PC-3 (cell line): ENCODE measurements around the gene UNK. TPM values are rescaled to one million over a fixed set of nuclear protein-coding genes. Genes with fewer than 3 reads are reported as not detected.

Experiments used
- ATAC-seq: fragments of 200-7000 bp; cut with Tn5 transposase; 2 replicates; pipeline ENCODE4 v1.9.1; 2020; ENCODE audit warnings: mild to moderate bottlenecking, moderate library complexity
- BruUV-seq: library from RNA; stranded (reverse); fragments of 400-500 nt; replicated peaks from 2 replicates; lab custom pipeline; 2021; lab: Mats Ljungman, UMichigan
- CTCF ChIA-PET: fragments of 300-600 bp; sonication (Branson Sonifier 250); formaldehyde crosslinking; loops from one replicate; lab custom pipeline; 2022; ENCODE audit warnings: antibody characterized with exemption; lab: Charles Lee
- POLR2A ChIA-PET: fragments of 300-600 bp; sonication (Branson Sonifier 250); formaldehyde crosslinking; loops from one replicate; lab custom pipeline; 2022; ENCODE audit warnings: antibody characterized with exemption; ENCODE audit not compliant: unreplicated experiment; lab: Charles Lee
- DNase-seq: peaks from one replicate; pipeline ENCODE4 v3.0.0-alpha.2; 2015
- H2AFZ ChIP-seq: fragments of 300-600 bp; sonication (generic); 2 replicates; pipeline ENCODE4 v1.6.0; 2016; ENCODE audit warnings: antibody characterized with exemption, low read length
- H3F3A ChIP-seq: fragments of 300-600 bp; sonication (generic); one replicate; pipeline ENCODE4 v1.6.0; 2017; ENCODE audit warnings: antibody characterized with exemption, low read length, control low read depth, mild to moderate bottlenecking; ENCODE audit not compliant: unreplicated experiment
- H3K27ac ChIP-seq: fragments of 300-600 bp; sonication (generic); 2 replicates; pipeline ENCODE4 v1.5.1; 2016; ENCODE audit warnings: mild to moderate bottlenecking, low read length
- H3K27me3 ChIP-seq: fragments of 300-600 bp; sonication (generic); 2 replicates; pipeline ENCODE4 v1.6.1; 2016; ENCODE audit warnings: low read length, mixed read lengths
- H3K36me3 ChIP-seq: fragments of 300-600 bp; sonication (generic); 2 replicates; pipeline ENCODE4 v1.6.1; 2016; ENCODE audit warnings: low read depth, mixed run types, low read length, mixed read lengths
- H3K4me1 ChIP-seq: fragments of 300-600 bp; sonication (generic); 2 replicates; pipeline ENCODE4 v1.5.1; 2016; ENCODE audit warnings: low read length; ENCODE audit not compliant: insufficient read depth
- H3K4me2 ChIP-seq: fragments of 300-600 bp; sonication (generic); 2 replicates; pipeline ENCODE4 v1.6.0; 2016; ENCODE audit warnings: low read length
- H3K4me3 ChIP-seq: fragments of 300-600 bp; sonication (generic); 2 replicates; pipeline ENCODE4 v1.5.1; 2016; ENCODE audit warnings: mild to moderate bottlenecking, low read length, mixed read lengths
- H3K79me2 ChIP-seq: fragments of 300-600 bp; sonication (generic); 2 replicates; pipeline ENCODE4 v1.6.1; 2017; ENCODE audit warnings: low read length, mixed read lengths
- H3K9ac ChIP-seq: fragments of 300-600 bp; sonication (generic); 2 replicates; pipeline ENCODE4 v1.6.0; 2016; ENCODE audit warnings: mild to moderate bottlenecking, low read length
- H3K9me2 ChIP-seq: fragments of 300-600 bp; sonication (generic); replicated peaks from 2 replicates; pipeline ENCODE4 v1.6.1; 2016; ENCODE audit warnings: mixed run types, low read length, mixed read lengths
- H3K9me3 ChIP-seq: fragments of 300-600 bp; sonication (generic); 2 replicates; pipeline ENCODE4 v1.6.1; 2016; ENCODE audit warnings: low read length, mixed read lengths
- H4K20me1 ChIP-seq: fragments of 300-600 bp; sonication (generic); 2 replicates; pipeline ENCODE4 v1.6.1; 2016; ENCODE audit warnings: low read length, mixed read lengths
- EZH2 ChIP-seq: fragments of 300-600 bp; sonication (generic); IDR thresholded peaks from one replicate; pipeline ENCODE4 v1.6.1; 2017; ENCODE audit warnings: antibody characterized with exemption, mild to moderate bottlenecking, low read length; ENCODE audit not compliant: unreplicated experiment
- EZH2phosphoT487 ChIP-seq: fragments of 300-600 bp; sonication (generic); IDR thresholded peaks from 2 replicates; pipeline ENCODE4 v1.6.1; 2018; ENCODE audit warnings: mild to moderate bottlenecking, antibody characterized with exemption, low read length, borderline replicate concordance
- intact Hi-C: fragments of 100-400 bp; cut with micrococcal nuclease; formaldehyde crosslinking; loops from 2 replicates; pipeline ENCODE4 v1.9.0; 2023
- total RNA-seq: library from RNA; depleted of rRNA; stranded (reverse); fragments of >200 nt; gene quantifications from 2 replicates; pipeline ENCODE4 v1.2.3, GENCODE V29; 2014
- TF ChIP-seq, protein P1 (sequence below): fragments of 300-600 bp; sonication (generic); conservative IDR thresholded peaks from 2 replicates; pipeline ENCODE4 v1.5.1; 2017; ENCODE audit warnings: antibody characterized with exemption, low read depth, mild to moderate bottlenecking, low read length

The UNK gene
- total RNA-seq, 1 experiment from 2014 or later = 21.8 TPM

DNA sequence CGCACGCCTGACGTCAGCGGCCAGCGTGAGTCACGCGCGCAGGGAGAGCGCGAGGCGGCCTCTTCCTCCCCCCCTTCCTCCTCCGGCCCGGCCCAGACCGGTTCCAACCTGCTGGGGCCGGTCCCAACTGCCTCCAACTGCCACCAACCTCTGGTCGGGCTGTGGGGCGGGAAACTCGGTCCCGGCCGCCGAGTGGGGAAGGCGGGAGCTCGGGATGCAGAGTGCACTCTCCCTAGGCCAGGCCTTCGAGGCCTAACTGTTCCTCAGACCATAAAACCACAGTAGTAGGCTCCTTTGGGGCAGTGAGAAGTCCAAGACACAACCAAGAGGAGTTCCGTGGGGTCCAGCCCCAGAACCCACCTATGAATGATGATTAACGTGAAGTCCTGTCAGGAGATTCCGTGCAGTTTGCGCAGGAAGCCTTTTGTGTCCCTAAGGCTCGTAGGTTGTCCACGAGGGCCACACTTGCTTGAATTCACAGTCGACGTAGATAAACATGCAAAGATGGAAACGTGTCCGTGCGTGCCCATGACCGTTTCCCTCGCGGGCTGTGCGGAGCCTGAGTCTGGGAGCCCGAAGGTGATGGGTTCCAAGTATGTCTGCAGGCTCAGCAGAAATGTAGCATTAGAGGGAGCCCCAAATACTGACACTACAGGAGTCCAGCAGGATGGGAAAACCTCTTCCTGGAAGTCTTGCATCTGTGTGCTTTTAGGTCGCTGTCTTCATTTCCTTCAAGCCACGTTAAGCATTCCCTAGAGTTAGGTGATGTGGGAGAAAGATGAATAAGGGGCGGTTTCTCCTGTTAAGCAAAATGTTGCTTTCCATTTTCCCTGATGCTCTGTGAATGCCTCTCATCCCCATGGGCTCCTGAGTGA, 647 bp downstream of the UNK start:
- DNase-seq = peak; percentile 96
- TSS peak; percentile 64 for BruUV-seq
- peak; percentile 72 for ATAC-seq

GRCh38 chr17:75791254-75791653, 6.6 kb downstream of the UNK start:
- no peak overlapping the region for H3K4me2 ChIP-seq
- CTCF ChIA-PET = no interaction called here
- no peaks in the 10 kb centered on the region for H4K20me1 ChIP-seq
- H3K79me2 ChIP-seq = peaks cover 61% of the 10 kb centered on the region
- TF ChIP-seq, protein P1, sequence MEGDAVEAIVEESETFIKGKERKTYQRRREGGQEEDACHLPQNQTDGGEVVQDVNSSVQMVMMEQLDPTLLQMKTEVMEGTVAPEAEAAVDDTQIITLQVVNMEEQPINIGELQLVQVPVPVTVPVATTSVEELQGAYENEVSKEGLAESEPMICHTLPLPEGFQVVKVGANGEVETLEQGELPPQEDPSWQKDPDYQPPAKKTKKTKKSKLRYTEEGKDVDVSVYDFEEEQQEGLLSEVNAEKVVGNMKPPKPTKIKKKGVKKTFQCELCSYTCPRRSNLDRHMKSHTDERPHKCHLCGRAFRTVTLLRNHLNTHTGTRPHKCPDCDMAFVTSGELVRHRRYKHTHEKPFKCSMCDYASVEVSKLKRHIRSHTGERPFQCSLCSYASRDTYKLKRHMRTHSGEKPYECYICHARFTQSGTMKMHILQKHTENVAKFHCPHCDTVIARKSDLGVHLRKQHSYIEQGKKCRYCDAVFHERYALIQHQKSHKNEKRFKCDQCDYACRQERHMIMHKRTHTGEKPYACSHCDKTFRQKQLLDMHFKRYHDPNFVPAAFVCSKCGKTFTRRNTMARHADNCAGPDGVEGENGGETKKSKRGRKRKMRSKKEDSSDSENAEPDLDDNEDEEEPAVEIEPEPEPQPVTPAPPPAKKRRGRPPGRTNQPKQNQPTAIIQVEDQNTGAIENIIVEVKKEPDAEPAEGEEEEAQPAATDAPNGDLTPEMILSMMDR = no peak
- TF ChIP-seq EZH2 (no peak), EZH2phosphoT487 (no peak)
- H3K27me3 ChIP-seq = no peaks in the 10 kb centered on the region
- ATAC-seq (no peak), DNase-seq (no peak)
- intact Hi-C loops = no loop called here
- peaks cover 18% of the 10 kb centered on the region for H3K4me1 ChIP-seq
- H3K27ac ChIP-seq = no peak overlapping the region
- no TSS peak for BruUV-seq
- no peaks in the 10 kb centered on the region for H3K9me3 ChIP-seq
- H3K36me3 ChIP-seq = peaks cover 4% of the 10 kb centered on the region; the same call in 1 of the 2 replicates
- POLR2A ChIA-PET = interaction anchor here (0.6 to 0.9 kb wide), 3 partner anchors 9 to 17 kb away, joined by 3 to 5 read pairs (median 4); a partner anchor contains a TSS
- H3F3A ChIP-seq = no peaks in the 10 kb centered on the region
- no peak overlapping the region for H2AFZ ChIP-seq
- H3K9me2 ChIP-seq = no peaks in the 10 kb centered on the region
- H3K4me3 ChIP-seq = no peak overlapping the region
- H3K9ac ChIP-seq = no peak overlapping the region

More for the DNA sequence above, 647 bp downstream of the UNK start:
- Histone ChIP-seq H2AFZ (peak overlapping the region; percentile 72), H3F3A (peaks cover 12% of the 10 kb centered on the region), H3K4me3 (peak overlapping the region; percentile 68), H4K20me1 (no peaks in the 10 kb centered on the region), H3K9ac (peak overlapping the region; percentile 93), H3K4me2 (peak overlapping the region; percentile 86), H3K9me3 (no peaks in the 10 kb centered on the region), H3K9me2 (no peaks in the 10 kb centered on the region), H3K79me2 (peaks cover 48% of the 10 kb centered on the region), H3K27me3 (no peaks in the 10 kb centered on the region), H3K4me1 (peaks cover 45% of the 10 kb centered on the region), H3K27ac (peak overlapping the region; percentile 93), H3K36me3 (no peaks in the 10 kb centered on the region)
- CTCF ChIA-PET = interaction anchor here (0.7 to 1.0 kb wide), 3 partner anchors 10 to 61 kb away, joined by 3 to 6 read pairs (median 3); no protein-coding TSS in a partner anchor
- no peak for TF ChIP-seq EZH2
- TF ChIP-seq, protein P1 = no peak
- no peak for TF ChIP-seq EZH2phosphoT487
- POLR2A ChIA-PET = interaction anchor here (0.5 to 0.7 kb wide), 3 partner anchors 91 to 113 kb away, joined by 3 to 8 read pairs (median 3); no protein-coding TSS in a partner anchor
- intact Hi-C loops = loop anchor here (2.0 kb wide), 2 partner anchors 70 to 94 kb away; partner anchors contain the start of genes TRIM47 and WBP2
